T-helper 1 cell treated with Interleukin-12 subunit alpha and Interleukin-12 subunit beta and Interleukin-4 antibody, amounts not matched to agents 30 ng/mL and 1 ng/mL, for 36 hours (primary cell): ENCODE data around the gene TMTC2. TPM values are rescaled to one million over a fixed set of nuclear protein-coding genes. Genes with fewer than 3 reads are reported as not detected.

Experiments
- intact Hi-C: fragments of 100-400 bp; cut with micrococcal nuclease; formaldehyde crosslinking; loops from one replicate; pipeline ENCODE4 v1.15.1; 2024
- total RNA-seq: library from RNA; stranded (reverse); gene quantifications from 2 replicates; pipeline ENCODE4 v1.2.3, GENCODE V29; 2022

TMTC2 gene
- total RNA-seq, 1 donor from 2014 or later = 6.9 TPM

DNA sequence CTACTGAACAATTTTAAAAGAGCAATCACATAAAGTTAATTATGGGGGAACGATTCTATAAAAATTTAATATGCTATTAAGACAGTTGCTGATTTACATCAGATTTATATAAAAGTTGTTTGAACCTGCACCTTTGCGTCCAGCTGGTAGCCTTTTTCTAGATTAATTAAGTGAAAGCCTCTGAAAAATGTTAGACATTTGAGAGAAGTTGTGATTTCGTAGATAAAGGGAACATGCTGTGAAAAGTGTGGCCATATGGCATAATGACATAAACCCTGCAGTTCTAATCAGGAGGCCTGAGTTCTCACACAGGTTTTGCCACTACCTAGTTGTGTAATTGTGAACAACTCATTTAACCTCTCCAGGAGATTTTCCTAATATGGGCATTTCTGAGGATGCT is 187.2 kb downstream of the TMTC2 start:
- intact Hi-C loops = no loop called here

DNA sequence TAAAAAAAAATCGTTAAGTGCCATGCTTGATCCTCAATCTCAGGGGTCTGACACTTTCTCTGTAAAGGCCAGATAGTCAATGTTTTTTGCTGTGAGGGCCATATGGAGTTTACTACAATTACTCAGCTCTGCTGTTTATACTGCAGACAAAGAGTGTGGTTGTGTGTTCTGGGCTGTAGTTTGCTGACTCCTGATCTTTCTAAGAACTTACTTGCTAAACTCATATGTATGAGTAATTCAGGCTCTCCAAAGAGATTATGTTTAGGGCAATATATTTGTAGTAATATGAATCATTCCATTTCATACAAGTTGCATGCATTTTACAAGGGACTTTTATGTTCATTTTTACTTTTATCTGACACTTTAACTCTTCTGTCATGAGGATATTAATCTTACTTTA is 188.2 kb downstream of the TMTC2 start:
- intact Hi-C loops = loop anchor here (5.0 kb wide), 1 partner anchor 188 kb away; the partner anchor contains the start of gene TMTC2

DNA sequence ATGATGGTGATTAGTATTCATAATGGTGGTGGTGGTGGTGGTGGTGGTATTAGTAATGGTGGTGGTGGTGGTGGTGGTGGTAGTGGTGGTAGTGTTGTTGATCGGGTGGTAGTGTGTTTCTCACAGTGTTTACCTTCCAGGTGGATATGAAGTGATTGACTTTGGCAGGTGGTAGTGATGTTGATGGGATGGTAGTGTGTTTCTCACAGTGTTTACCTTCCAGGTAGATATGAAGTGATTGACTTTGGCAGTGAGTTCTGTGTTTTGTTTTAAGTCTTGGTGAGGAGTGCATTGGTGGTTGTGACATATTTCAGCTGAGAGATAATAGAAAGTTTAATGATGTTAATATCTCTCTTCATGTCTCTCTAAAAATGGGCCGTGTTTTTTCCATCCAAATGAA is 189.4 kb downstream of the TMTC2 start:
- intact Hi-C loops = loop anchor here (5.0 kb wide), 1 partner anchor 189 kb away; the partner anchor contains the start of gene TMTC2

DNA sequence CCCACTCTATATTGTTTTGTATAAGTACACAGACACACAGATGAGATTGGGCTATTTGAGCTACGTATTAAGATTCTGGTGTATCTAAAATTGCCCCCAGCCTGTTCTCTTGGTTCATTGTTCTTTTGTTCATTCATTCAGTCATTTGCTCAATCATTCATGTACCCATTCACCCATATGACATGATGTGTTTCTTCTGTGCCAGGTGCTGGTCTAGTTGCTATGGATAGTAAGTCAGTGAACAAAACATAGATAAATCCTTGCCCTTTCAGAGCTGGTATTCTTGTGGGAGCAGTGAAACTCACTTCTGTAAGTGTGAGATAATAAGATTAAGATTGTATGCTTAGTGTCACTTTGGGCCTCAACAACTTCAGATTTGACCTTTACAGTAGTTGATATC is 191.3 kb downstream of the TMTC2 start:
- intact Hi-C loops = loop anchor here (5.0 kb wide), 1 partner anchor 191 kb away; the partner anchor contains the start of gene TMTC2

DNA sequence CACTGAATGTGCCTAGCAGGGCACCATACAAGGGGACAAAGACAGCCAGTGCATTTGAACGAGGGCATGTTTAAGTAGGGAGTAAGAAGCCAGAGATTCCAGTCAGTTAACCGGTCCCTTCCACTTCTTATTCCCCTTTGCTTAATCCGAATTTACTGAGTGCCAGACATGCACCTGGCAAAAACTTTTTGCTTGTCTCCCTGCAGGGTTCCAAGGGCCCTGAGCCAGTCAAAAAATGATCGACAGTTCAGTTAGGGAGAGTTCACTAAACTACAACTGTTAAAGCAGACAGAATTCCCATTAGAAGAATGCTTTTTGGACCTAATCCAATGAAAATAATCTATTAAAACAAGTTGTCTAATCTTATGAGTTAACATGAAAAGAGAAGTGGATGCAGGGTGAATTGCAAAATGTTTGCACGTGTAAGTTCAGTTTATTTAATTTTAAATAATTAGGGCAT is 193.8 kb downstream of the TMTC2 start:
- intact Hi-C loops = no loop called here

DNA sequence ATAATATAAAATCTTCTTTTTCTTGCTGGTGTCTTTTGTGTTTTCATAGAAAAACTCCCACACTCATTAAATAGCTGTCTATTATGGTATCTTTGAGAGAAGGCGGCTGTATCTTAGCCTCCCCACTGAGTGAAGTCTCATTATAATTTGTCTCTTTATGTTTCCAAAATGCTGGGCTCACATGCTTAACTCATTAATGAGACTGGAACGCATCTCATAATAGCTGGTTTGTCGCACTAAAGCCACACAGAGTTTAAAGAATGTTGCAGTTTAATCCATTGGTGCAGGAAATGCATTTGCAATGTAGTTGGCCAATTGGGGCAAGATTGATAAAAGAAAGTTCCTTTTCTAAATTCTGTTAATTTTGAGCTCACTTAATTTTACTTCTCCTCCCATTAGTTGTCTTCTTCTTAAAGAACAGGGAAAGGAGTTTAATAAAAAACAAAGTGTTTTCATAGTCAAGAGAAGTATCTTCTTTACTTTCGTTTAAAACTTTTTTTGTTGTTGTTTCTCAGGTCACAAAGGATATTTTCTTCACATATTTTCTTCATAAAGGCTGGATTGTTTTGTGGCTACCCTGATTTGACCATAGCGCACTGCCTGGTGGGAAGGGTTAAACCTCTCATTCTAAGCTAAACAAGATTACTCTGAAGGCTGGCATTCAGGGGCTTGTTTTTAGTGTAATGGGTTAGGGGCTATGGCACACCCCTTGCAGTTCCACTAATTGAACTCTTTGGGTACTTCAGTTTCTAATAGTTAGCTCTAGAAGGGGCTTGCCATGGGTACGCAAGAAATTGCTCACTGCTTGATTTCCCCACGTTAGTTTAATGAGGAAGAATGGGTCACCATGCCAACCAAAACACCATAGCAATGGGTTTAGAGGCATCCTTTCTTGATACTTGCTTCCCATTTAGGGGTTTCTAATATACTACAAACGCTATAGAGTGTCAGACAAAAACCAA is 197.0 kb downstream of the TMTC2 start:
- intact Hi-C loops = no loop called here

DNA sequence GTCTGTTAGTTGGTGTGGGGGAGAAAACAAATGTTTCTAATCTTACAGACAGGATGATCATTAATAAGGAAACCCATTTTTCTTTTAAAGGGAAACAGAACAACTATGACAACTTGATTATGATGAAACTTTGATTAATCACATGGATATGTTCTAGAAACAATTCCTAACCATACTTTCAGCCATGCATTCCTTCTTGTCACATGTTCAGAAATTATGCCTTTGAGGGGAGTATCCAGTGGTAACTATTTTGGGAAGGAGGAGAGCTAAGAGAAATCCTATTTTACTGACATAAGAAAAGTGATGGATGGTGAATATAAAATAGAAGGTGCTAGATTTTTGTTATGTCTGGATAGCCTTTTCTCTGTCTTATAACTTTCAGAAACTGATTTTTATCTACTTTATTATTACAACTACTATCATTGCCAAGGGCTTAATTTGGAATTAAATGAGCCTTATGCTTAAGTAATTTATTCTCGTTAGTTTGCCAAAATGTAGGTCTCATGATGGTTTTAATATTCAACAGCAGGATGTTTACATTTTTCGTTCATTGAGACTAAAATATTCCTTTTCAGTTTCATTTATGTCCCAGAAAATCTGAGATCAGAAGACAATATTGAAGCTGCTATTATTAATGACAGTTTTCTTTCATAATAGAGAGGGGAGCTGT is 200.1 kb downstream of the TMTC2 start:
- intact Hi-C loops = no loop called here

DNA sequence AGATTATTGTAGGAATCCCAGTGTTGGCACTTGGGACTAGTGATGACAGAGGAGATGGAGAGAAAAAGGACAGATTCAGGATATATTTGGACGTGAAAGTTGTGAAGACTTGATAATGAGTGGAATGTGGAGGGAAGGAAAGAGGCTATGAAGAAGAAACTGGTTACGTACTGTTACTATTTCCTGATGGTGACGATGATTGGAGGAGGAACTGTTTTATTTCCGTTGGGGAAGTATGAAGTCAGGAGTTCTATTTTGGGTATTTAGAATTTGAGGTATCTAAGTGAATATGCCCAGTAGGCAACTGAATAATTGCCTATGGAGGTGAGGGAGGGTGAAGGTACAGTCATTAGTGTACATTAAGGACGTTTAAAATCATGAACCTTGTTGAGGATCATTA is 207.2 kb downstream of the TMTC2 start:
- intact Hi-C loops = no loop called here

DNA sequence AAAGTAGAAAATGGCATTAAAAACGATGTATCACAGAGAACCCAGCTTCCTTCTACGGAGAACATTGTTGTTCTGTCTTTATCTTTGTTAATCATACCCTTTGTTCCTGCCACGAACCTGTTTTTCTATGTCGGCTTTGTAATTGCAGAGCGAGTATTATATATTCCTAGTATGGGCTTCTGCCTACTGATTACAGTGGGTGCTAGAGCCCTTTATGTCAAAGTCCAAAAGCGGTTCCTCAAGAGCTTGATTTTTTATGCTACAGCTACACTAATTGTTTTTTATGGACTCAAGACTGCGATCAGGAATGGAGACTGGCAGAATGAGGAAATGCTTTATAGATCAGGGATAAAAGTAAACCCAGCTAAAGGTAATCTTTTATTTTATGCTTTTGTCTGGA is 209.6 kb downstream of the TMTC2 start:
- intact Hi-C loops = no loop called here

DNA sequence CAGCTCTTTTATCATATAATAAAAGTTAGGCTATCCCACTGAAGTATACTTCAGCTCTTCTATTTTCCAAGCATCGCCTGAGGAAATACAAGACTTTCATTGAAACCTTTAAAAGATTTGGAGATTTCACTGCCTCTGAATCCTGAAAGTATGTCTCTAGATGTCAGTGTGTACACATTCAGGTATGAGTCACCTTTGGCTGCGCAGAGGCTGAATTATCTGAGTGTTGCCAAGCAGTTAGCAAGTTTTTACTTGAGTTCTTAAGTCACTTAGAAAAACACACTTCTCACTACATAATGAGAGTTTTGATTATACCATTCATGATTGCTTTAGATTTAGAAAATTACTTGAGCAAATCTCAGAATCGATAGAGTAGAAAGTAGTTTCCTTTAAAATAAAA is 210.3 kb downstream of the TMTC2 start:
- intact Hi-C loops = no loop called here

DNA sequence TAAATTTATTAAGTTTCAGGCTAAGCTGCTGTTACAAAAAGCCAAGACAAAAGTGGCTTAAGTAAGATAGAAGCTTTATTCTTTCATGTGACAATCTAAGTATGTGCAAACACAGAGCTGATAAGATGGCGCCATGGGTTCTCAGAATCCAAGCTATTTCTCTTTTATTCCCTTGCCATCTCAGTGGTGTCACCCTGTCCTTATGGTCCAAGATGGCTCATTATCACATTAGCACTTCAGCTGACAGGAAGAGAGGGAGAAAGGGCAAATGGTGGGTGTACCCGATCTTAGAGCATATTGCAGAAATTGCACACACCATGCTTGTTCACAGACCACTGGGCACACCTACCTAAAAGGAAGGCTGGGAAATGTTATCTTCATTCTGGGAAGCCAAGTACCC is 211.7 kb downstream of the TMTC2 start:
- intact Hi-C loops = no loop called here

DNA sequence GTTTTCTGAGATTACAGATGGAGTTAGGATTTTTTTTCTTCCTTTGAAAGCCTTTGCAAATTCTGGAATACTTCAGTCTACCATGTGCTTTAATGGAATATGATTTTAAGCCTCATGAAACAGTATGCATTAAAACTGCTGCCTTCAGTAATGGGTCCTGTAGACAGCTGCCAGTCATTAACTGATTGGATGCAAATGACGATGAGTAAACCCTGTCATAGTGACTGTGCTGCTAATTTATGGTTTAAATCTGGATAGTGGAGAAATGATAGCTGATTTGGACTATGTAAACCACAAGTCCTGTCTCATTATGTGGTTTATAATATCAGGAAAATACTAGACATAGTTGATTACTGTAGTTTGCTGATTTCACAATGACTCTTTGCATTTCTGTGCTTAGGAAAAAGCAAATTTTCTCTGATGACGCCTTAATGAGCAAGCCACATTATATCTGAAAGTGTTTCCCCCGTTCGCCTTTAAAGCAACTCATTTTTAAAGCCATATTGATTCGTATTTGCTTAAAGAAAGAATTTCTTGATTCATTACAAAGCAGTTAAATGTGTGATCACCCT is 217.6 kb downstream of the TMTC2 start:
- intact Hi-C loops = no loop called here

DNA sequence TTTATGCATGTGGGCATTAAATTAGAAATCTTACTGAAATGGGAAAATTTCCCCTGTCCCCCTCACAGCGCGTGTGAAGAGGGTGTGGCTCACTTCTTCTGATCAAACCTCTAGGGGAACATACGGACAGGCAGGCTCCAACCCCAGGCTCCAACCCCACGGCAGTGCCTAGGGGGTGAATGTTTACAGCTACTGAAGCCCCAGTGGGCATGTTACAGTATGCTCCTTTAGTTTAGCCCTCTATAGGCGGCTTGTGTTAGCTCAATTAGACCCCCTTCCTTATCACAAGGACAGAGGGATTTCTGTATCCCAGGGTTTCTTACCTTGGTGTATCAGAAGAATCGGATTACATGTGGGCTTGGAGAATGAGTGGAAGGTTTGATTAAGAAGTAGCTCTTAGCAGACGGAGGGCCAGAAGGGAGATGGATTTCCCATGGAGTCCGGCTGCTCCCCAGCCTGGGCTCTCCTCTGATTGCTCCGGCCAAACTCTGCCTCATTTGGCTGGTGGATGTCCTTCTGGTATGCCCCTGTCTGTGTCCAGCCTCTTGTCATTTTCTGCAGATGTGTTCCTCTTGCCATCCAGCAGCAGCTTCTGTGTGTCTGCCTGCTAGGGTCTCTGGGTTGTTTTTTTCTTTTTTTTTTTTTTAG is 223.7 kb downstream of the TMTC2 start:
- intact Hi-C loops = no loop called here

DNA sequence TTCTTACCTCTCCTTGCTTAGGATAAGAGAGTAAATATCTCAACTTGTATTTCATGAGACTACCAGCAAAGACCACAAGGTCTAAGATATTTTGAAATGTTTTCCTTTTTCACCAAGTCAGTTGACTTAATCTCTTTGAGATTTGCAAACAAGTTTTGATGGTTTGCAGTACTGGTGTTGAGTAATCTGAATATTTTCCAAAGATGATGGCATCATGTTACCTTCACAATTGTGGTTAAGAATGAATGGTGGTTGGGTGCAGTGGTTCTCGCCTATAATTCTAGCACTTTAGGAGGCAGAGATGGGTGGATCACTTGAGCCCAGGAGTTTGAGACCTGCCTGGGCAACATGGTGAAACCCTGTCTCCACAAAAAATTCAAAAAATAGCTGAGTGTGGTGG is 225.7 kb downstream of the TMTC2 start:
- intact Hi-C loops = no loop called here

DNA sequence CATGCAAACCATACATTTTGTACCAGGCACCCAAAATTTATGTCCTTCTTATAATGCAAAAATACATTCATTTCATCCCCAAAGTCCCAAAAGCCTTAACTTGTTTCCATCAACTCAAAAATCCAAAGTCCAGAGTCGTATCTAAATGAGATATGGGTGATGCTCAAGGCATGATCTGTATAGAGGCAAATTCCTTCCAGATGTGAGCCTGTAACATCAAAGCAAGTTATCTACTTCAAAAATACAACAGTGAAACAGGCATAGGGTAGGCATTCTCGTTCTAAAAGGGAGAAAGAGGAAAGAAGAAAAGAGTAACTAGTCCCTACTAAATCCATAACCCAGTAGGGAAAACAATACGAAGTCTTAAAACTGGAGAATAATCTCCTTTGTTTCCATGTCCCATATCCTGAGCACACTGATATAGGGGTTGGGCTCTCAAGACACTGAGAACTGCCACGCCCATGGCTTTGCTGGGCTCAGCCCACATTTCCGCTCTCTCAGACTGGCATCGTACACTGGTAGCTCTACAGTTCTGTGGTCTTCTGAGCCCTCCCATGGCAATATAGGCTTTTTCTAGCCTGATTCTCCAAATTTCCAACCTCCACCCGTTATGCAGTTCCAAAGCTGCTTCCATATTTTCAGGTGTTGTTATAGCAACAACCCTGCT is 232.8 kb downstream of the TMTC2 start:
- intact Hi-C loops = no loop called here

DNA sequence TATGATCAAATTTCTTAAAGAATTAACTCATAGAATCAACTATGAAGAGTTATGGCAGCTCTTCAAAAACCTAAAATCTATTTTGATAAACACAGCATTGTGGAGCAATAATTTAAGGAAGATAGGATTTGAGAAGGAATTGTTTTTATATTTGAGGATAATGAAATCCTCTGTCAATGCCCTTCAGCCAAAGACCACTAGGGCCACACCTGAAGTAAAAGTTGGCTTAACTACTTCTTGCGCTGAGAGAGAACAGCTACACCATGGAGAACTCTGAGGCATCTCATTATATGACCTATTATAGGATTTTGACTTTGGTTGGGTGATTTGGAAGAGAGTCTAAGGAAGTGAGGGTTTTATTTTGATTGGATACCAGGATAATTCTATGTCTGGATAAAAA is 237.2 kb downstream of the TMTC2 start:
- intact Hi-C loops = no loop called here

DNA sequence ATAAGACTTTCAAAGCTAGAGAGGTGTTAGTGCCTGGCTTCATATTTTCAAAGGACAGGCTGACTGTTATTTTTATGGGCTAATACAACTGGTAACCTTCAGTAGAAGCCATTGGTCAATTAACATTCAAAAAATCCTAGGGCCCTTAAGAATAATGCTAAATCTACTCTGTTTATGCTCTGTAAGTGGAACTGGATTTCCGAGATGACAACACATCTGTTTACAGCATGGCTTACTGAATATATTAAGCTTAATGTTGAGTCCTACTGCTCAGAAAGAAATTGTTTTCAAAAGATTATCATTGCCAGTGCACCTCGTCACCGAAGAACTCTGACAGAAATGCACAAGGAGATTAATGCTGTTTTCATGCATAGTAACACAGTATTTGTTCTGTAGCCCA is 239.9 kb downstream of the TMTC2 start:
- intact Hi-C loops = no loop called here

DNA sequence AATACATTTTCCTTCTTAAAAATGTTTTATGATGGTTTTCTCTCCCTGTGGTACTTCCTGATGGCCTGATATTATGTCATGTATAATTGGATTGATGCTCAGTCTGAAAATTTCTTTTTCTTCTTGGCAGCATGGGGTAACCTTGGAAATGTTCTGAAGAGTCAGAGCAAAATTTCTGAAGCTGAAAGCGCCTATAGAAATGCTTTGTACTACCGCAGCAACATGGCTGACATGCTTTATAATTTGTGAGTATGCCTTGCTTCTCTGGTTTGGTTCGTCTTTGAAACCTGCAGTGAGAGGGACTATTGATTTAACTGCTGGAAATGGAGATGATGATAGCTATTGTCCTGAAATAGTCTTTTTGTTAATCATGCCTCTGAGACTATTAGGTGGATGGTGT is 243.6 kb downstream of the TMTC2 start:
- intact Hi-C loops = no loop called here

DNA sequence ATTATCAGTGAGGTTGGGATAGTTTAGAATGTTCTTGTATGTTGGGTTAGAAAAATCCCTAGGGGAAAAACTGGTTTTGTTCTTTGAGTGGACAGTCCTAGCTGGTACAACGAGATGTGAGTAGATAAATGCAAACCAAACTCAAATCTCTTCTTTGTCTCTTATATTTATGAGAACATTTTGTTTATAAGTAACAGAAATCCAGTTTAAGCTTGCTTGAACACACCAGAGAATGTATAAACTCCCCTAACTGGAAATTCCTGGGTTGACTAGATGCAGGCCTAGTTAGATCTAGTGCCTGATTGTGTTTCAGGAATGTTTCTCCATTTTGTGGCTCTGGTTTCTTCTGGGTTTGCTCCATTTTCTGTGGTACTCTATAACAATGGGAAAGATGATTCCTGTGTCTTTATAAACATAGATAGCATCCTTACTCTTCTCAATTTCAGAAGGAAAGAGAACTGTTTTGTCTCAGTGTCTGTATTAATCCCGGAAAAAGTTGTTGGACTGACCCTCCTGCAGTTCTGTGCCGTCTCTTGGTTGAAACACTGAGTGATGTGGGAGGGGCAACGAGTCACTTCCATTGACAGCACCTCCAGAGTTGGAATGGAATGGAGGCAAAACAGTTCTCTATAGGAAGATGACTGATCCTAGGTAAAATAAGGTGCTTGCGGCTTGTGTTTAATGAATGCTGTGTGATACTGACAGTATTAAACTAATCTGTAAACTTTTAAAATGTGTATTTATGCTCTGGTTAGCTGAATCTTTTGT is 244.8 kb downstream of the TMTC2 start:
- intact Hi-C loops = no loop called here

DNA sequence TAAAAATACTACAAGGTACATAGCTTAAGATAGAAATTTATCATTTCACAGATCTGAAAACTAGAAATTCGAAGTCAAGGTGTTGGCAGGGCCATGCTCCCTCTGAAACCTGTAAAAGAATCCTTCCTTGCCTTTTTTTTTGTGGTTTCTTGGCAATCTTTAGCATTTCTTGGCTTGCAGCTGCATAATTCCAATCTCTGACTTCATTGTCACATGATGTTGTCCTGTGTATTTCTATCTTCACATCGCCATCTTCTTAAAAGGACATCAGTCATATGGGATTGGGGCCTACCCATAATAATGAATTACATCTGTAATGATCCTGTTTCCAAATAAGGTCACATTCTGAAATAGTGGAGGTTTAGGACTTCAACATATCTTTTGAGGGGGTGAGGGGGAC is 250.4 kb downstream of the TMTC2 start:
- intact Hi-C loops = no loop called here
